ENCODE results near the gene NSUN5. TPM values are rescaled to one million over a fixed set of nuclear protein-coding genes. Genes with fewer than 3 reads are reported as not detected.
"Not testable (repeated sequence)": the region's sequence is repeated elsewhere in the genome, so short reads cannot be mapped to it uniquely, and the experiment has no call there.

The NSUN5 gene
- total RNA-seq: 23.8 TPM

DNA sequence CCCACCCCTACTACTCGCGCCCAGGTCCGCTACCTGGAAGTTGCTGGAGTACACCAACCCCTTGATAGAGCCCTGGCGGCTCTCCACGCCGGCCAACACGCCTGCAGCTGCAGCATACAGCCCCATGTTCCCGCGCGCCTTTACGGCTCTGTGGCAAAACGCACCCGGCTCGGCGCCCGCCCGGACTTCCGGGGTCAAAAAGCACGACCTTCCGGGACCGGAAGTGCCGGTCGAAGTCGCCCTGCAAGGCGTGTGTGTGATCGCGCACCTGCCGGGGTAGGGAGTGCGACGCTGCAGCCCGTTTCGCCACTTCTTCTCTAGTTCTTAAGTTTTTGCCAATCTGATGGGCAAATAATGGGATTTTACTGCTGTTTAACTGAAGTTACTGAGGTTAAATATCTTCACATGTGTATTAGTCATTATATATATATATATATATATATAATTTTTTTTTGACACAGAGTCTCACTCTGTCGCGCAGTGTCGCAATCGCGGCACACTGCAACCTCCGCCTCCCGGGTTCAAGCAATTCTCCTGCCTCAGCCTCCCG, at the start of gene NSUN5:
TSS of gene NSUN5 (minus strand) at position 162 of the 550 bp plus-strand sequence. CDS start at position 126, 36 bp downstream.
- peak; percentile 91 for DNase-seq (ENCODE audit: low spot score)

DNA sequence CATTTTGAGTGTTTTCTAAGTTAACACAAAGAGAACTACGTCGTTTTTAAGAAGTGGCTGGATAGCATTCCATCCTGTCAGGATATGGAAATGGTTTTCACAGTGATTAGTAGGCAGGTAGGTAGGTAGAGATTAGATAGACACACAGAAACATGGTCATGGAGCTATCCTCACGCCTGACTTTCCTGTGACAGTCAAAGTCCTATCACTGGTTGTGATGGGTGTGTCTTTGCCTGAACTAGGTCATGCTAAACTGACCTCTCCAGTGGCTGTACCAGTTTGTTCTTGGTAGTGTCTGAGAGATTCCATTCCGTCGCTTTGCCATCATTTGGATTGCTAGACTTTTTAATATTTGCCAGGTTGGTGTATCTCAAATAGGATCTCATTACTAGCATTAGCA, 47.5 kb upstream of the NSUN5 start:
- no peak for DNase-seq (ENCODE audit: low spot score)

DNA sequence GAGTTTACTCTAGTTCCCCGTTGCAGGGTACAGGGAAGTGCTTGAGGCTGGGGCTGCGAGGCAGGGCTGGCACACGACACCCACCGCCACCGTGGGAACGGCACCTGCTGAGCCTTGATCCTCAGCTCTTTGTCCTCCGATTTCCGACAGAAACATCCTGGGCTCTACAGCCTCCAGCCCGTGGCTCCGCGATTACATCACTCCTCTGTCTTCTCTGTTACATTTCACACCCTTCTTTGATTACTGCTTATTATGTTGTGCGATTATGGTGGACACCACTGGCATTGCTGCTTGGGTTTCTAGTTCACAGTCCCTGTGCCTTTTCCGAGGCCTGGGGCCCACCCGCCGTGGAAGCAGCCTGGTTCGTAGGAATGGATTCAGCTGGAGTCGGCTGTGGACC, 46.2 kb upstream of the NSUN5 start:
- DNase-seq (ENCODE audit: low spot score): no peak

DNA sequence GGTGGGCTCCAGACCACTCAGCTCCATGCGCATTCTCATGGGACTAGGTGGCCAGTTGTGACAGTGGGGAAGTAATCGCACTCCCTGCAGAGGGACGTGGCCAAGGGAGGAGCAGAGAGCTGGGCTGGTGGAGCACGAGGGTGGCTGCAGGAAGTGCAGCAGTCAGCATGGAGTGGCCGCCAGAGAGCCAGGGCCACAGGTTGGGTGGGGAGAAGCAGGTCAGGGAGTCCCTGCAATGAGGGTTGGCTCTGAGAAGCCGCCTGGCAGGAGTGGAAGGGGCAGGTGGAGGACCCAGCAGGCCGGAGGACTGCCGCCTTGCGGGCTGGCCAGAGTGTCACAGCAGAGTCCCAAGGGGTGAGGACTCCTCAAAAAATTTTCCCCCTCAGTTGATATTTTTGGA, 45.6 kb upstream of the NSUN5 start:
- no peak for DNase-seq (ENCODE audit: low spot score)

DNA sequence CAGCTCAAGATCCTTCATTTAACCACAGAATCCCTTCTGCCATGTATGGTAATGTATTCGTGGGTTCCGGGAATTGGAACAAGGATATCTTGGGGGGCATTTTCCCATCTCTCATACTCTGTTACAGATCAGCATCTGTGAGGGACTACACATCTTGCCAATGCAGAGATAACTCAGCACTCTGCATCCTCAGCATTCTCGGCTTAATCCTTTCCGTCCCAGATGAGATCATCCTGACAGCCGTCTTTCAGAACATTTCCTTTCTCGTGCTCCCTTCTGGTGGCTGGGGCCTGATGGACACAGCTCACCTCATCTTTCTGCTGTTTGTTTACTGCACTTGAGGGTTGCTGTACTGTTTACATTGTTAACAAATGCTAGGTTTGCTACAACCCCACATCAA, 44.6 kb upstream of the NSUN5 start:
- DNase-seq (ENCODE audit: low spot score): no peak

DNA sequence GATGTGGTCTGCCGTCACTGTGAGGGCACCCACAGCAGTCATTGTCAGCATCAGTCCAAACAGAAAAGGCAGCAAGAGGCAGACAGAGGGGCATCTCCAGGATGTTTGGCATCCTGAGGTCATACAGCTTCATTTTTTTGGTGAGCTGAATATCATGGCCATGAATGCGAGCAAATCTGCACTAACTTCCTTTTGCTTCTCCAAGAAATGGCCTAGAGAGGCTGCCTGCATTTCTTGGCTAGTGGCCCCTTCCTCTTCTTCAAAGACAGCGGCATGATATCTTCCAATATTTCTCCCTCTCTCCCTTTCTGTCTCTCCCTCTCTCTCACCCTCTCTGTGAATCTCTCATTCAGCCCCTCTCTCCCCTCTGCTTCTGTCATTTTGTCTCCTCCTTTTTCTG, 44.2 kb upstream of the NSUN5 start:
- DNase-seq (ENCODE audit: low spot score): no peak

DNA sequence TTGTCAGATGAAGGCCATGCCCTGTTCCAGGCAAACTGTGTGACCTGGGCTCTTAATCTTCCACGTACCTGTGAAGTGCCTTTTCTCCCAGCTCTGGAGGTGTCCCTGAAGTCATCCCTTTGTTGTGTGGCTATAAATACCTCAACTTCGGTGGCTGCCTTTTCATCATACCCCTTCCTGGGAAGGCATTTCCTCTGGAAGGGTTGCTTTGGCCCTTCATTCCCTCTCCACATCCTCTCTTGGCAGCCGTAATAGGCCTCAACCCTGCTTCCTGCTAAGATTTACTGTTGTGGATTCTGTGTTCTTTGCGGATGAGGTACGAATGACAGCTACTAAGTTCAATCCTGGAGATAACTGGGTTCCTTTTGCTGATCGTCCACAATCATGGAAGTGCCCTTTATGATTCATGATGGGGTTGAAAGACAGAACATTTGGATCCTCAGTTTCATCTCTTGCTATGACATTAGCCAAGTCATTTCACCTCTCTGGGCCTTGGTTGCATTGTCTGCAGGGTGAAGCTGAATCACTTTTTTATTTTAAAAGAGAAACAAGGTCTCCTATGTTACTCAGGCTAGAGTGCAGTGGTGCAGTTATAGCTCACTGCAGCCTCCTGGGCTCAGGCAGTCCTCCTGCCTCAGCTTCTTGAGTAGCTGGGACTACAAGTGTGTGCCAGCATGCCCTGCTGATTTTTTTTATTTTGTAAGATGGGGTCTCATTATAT, 43.0 kb upstream of the NSUN5 start:
- no peak for DNase-seq (ENCODE audit: low spot score)

DNA sequence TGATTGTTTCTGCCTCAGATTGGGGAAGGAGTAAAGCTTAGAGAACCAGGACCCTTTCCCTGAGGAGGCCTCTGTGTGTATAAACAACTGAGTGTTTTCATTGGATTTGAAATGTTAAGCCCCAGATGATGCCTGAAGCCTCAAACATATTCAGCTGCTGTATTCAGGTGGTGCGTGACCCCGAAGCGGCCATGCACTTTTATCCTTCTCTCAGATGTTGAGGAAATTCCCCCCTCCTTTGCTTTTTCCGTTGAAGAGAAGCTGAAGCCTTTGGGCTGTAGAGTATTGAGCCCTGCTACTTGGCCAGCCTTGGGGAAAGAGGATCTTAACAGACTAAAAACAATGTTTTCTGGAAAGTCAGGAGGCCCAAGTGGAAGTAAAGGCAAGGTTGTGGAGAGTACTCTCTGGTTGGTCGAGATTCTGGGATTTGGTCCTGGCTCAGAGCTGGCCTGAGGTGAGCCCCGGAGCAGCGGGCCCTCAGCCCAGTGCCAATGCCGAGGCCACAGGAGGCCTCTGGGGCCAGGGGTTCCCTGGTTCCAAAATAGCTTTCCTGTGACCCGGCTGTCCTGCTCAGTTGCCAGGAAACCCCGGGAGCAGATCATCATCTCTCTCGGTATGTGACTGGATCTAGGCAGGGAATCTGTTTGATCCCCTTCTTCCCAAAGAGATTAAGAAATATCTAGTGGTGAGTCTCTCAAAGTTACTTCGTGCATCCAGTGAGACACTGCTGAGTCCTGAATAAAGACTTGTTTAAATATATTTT, 41.9 kb upstream of the NSUN5 start:
- DNase-seq (ENCODE audit: low spot score): no peak

DNA sequence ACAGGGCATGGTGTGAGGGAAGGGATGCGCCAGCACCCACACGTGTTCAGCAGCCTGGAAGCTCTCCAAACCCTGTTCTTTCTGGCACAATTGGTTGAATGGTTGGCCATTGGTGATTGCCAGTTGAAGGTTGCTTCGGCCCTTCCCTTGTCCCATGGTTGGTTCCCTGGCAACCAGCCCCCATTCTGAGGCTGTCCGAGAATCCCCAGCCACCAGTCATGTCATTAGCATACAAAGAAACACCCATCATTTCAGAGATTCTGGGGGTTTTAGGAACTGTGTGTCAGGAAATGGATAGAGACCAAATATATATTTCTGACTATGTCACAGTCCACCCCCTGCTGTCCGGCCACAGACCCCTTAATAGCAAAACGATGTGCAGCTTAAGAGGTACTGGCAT, 41.1 kb upstream of the NSUN5 start:
- DNase-seq (ENCODE audit: low spot score): no peak

DNA sequence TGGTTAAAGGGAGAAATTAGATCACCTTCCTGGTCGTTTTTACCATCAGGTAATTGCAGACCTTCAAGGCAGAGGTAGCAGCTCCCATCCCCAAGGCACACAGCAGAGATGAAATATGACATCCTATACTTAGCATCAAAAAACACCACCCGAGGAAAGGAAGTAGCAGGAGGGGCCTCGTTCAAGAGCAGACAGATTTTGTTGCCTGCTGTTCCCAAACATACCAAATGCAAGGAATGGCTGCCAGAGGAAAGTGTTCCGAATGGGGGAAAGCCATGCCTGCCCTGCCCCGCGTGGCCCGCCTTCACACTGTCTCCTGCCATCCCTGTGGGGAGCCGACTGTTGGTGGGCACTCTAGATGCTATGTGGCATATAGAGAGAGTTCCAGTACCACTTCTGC, 37.3 kb upstream of the NSUN5 start:
- DNase-seq (ENCODE audit: low spot score): no peak

DNA sequence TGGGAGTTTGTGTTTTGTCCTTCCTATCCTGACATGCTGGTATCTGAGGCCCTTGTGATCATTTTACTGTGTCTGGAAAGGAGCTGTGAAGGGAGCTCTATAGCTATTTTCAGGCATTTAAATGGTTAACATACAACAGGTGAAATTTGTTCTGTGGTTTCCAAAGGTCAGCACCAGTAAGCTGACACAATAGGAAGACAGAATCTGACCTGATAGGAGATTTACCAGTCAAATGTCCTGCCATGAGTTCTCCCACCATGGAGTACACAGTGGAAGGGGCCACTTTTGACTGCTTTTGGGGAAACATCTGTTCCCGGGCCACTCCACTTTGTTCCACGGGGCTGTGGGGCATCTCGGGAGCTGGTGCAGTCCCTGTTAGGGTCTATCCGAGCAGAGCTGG, 36.9 kb upstream of the NSUN5 start:
- DNase-seq (ENCODE audit: low spot score): no peak

DNA sequence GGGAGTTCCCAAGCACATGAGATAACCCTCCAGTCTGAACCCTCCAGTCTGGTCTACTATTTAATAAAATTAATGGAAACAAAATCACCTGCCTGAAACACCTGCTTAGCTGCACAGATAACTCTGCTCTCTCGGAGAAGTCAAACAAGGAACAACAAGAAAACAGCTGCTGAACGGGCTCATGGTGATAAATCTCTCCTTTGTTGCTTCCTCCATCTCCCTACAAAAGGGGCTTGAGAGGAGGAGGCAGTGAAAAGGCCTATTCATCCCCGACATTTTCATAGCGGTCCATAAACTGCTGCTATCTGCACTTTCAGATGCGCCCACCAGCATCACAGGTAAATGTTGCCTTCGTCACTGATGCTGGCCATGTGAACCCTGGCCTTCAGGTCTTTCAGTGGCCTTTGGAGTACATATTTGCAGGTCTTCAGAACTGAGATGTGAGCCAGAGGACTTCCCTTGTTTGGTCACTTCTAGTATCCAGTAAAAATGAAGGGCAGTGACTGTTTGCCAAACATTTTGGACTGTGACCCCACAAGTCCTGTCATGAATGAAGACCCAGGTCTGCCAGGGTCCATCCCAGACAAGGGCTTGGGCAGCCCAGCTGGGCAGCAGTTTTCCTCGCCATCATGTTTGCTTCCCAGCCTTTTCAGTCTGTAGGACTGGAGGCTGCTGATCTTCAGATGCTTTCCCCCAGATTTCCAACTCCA, 35.2 kb upstream of the NSUN5 start:
- no peak for DNase-seq (ENCODE audit: low spot score)

DNA sequence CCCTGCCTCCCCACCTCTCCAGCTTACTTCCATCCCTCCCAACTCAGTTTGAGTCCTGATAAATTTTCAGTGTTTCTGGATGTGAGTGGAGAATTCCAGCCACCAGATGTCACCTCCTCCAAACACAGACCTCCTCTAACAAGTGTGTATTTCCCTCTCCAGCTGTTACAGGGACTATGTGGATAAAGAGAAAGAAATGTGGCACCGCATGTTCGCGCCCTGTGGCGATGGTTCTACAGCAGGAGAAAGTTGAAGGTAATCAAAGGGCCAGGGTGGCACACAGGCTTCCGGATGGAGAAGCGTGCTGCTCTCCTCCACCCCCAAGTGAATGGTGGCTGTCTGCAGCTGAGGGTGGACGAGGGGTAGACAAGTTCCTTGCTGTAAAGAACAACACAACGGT, 34.0 kb upstream of the NSUN5 start:
- no peak for DNase-seq (ENCODE audit: low spot score)

DNA sequence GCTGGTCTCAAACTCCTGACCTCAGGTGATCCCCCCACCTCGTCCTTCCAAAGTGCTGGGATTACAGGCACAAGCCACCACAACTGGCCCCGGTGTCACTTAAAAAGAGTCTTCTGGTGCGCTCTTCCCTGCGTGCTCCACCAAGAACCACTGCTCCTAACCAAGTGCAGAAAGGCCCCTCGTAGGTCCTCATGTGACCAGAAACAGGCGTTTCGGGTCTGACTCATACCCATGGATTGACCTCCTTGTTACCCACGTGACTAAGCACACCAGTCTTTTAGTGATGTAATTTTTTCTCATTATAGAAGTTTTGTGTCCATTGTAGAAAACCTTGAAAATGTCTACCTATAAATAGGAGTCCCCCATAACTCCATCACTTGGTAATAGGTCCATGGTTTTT, 33.3 kb upstream of the NSUN5 start:
- no peak for DNase-seq (ENCODE audit: low spot score)

DNA sequence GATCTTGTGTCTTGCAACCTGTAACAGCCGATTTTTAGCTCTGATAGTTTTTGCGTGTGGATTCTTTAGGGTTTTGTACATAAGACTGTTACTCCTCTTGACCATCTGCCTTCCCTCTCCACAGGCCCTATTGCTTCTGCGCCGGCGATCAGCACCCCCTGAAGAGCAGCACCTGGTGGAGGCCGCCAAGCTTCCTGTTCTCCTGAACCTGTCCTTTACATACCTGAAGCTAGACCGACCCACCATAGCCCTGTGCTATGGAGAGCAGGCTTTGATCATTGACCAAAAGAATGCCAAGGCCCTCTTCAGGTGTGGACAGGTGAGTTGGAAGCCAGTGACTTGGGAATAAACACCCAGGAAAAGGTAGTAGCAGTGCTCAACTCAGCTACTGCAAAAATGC, 31.9 kb upstream of the NSUN5 start:
- DNase-seq (ENCODE audit: low spot score): no peak

DNA sequence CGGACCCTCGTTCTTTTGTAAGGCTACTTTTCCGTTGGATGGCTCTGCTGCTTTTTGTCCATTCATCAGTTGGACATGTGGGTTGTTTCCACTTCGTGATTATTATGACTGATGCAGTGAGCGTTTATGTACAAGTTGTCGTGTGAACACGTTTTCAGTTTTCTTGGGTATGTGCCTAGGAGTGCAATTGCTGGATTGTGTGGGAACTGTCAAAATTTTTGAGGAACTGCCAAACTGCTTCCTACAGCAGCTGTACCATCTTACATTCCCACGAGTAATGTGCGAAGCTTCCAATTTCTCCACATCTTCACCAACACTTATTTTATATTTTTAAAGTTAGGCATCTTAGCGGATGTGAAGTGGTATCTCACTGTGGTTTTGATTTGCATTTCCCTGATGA, 29.7 kb upstream of the NSUN5 start:
- DNase-seq (ENCODE audit: low spot score): no peak

DNA sequence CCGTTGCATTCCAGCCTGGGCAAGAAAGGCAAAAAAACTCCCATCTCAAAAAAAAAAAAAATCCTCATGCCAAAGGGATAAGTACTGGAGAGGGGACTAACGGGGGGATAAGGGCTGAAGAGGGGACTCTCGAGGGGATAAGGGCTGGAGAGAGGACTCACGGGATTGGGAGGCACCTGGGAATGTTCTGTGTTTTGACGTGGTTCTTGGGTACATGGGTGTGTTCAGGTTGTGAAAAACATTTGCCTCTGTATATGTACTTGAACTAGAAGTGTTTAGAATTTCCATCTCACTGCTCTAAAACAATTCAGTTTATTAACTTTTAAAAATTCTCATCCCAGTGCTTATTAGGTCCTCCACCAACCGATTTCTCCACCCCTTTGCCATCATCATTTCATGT, 23.8 kb upstream of the NSUN5 start:
- DNase-seq (ENCODE audit: low spot score): no peak

DNA sequence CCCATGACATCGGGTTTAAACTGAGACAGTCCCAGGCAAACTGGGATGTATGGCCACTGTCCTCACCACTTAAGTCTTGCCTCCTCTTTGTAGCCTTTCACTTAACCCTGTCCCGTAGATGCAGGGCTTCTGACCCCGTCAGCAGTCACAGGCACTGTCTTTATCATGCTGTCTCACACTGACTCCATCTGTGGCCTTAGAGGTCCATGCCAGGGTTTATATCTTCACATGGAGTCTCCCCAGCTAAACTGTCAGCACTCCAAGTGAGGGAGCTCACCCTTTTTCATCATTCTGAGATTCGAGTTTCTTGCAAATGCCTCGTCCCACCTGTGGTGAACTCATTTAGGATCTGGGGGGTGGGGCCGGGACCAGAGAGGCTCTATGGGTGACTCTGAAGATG, 22.1 kb upstream of the NSUN5 start:
- DNase-seq (ENCODE audit: low spot score): no peak

DNA sequence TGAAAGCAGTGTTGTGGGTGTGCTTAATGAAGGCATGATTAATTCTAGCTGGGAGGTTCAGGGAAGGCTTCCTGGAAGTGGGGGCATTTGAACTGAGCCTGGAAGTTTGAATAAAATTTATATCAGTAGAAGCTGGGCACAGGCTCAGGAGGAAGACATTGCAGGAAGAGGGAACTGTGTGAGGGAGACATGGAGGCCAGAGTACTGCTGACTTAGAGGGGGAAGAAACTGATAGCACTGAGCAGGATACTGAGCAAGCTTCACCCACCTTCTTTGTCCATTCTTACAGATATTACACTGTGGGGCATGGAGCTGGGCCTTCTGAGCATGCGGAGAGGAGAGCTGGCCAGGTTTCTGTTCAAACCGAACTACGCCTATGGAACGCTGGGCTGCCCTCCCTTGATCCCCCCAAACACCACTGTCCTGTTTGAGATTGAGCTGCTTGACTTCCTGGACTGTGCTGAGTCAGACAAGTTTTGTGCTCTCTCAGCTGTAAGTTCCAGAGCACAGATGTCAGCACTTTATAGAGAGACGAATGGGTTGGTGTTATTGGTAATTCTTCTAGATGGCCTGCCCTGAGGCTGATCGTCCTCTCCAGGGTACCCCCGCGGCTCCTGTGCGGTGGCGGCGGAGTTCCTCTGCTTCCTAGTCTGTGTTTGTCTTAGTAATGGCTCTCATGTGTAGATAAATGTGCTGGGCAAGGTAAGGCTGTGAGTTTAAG, 21.4 kb upstream of the NSUN5 start:
- DNase-seq (ENCODE audit: low spot score): no peak

DNA sequence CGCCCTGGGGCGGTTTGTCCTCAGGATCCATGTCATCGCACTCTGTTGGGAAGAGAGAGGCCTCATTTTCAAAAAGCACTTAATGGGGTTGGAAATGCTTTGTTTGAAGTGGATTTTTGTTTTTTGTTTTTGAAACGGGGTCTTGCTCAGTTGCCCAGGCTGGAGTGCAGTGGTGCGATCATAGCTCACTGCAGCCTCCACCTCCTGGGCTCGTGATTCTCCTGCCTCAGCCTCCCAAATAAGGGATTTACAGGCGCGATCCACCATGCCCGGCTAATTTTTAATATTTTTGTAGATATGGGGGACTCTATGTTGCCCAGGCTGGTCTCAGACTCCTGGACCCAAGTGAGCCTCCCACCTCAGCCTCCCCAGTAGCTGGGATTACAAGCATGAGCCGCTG, 20.1 kb upstream of the NSUN5 start:
- DNase-seq (ENCODE audit: low spot score): no peak

DNA sequence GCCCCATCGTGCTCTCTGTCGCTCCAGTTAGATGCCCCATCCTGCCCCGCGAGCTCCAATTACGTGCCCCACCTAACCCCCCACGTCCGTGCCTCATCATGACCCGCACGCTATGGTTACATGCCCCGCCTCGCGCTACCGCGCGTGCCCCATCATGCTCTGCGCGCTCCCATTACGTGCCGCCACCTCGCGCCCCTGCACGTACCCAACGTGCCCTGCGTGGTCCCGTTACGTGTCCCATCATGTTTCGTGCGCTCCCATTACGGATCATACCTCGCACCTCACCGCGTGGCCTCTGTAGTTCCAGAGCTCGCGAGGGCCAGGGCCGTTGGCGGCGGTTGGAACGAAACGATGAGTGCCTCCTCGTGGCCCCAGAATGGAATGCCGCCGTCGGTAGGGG, 19.3 kb upstream of the NSUN5 start, which contains the start of the genes FKBP6 and TRIM50:
TSS of gene FKBP6 (plus strand) at position 240 of the 400 bp plus-strand sequence. CDS start 268 bp downstream, outside the sequence.
TSS of gene TRIM50 (minus strand) at position 161 of the 400 bp plus-strand sequence. CDS start 3,295 bp downstream, outside the sequence.
- DNase-seq (ENCODE audit: low spot score): not testable (repeated sequence)

DNA sequence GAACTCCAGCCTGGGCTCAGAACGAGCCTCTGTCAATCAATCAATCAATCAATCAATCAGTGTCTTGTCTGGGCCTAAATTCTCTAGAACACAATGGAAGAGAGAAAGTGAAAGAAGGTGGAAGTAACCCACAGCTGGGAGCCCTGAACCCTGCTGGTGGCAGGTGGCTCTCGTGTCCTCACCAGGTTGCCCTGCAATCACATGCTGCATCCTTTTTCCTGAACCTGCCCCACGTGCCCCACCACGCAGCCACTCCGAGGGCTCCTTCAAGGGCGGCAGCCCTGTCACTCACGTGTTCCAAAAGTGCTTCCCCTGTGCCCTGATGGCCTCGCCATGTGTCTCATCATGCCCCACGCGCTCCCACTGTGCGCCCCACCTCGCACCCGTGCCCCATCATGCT, 18.8 kb upstream of the NSUN5 start:
- DNase-seq (ENCODE audit: low spot score): not testable (repeated sequence)

Data from ureter (tissue), 1 donor.